HAP-1 (cell line): ENCODE measurements around the gene KIF2B.
"Not testable (repeated sequence)": the region's sequence is repeated elsewhere in the genome, so short reads cannot be mapped to it uniquely, and the experiment has no call there.

ENCODE experiments used
- DNase-seq, 2 experiments: peaks; one replicate each; pipeline ENCODE4 v3.0.0-alpha.2; 2016 to 2020; ENCODE audit warnings: low spot score in 2 of 2
- H3K27me3 ChIP-seq: fragments of 250-450 bp; sonication (Bioruptor Pico); 2 replicates; pipeline ENCODE4 v1.5.1; 2020; ENCODE audit warnings: low read depth, mild to moderate bottlenecking, moderate library complexity
- H3K36me3 ChIP-seq: fragments of 250-450 bp; sonication (Bioruptor Pico); replicated peaks from 2 replicates; pipeline ENCODE4 v1.5.1; 2020; ENCODE audit warnings: mild to moderate bottlenecking
- H3K4me1 ChIP-seq: fragments of 250-450 bp; sonication (Bioruptor Pico); 2 replicates; pipeline ENCODE4 v1.5.1; 2020; ENCODE audit warnings: mild to moderate bottlenecking
- H3K4me3 ChIP-seq: fragments of 250-450 bp; sonication (Bioruptor Pico); 2 replicates; pipeline ENCODE4 v1.5.1; 2020; ENCODE audit warnings: mild to moderate bottlenecking, moderate library complexity
- H3K9me3 ChIP-seq: fragments of 250-450 bp; sonication (Bioruptor Pico); 2 replicates; pipeline ENCODE4 v1.5.1; 2020; ENCODE audit warnings: mild to moderate bottlenecking, moderate library complexity
- in situ Hi-C: fragments of 300-500 bp; cut with MboI; formaldehyde crosslinking; loops from 3 replicates; pipeline ENCODE4 v1.14.3; 2020; ENCODE audit warnings: low sequenced_read_pairs, inconsistent platforms, mixed read lengths

The KIF2B gene

GRCh38 chr17:53834771-53835170 lies 12.0 kb downstream of the KIF2B start:
- H3K9me3 ChIP-seq, H3K4me1 ChIP-seq, H3K36me3 ChIP-seq, DNase-seq, H3K4me3 ChIP-seq, H3K27me3 ChIP-seq, in situ Hi-C loops: not testable (repeated sequence)

GRCh38 chr17:53837131-53837530 lies 14.4 kb downstream of the KIF2B start:
- no peaks in the 10 kb centered on the region for H3K4me1 ChIP-seq
- no peaks in the 10 kb centered on the region for H3K9me3 ChIP-seq
- H3K36me3 ChIP-seq, result no peaks in the 10 kb centered on the region
- in situ Hi-C loops, result no loop called here
- H3K4me3 ChIP-seq, result no peak overlapping the region
- H3K27me3 ChIP-seq, result no peaks in the 10 kb centered on the region
- no peak for DNase-seq

GRCh38 chr17:53844491-53845107 lies 21.9 kb downstream of the KIF2B start:
- no peaks in the 10 kb centered on the region for H3K9me3 ChIP-seq
- H3K4me1 ChIP-seq, result no peaks in the 10 kb centered on the region
- no peak overlapping the region for H3K4me3 ChIP-seq
- H3K36me3 ChIP-seq, result no peaks in the 10 kb centered on the region
- DNase-seq, result no peak
- in situ Hi-C loops, result no loop called here
- H3K27me3 ChIP-seq, result no peaks in the 10 kb centered on the region

GRCh38 chr17:53871128-53871527 lies 48.4 kb downstream of the KIF2B start:
- H3K27me3 ChIP-seq, H3K36me3 ChIP-seq, H3K9me3 ChIP-seq, in situ Hi-C loops, H3K4me3 ChIP-seq, H3K4me1 ChIP-seq, DNase-seq: not testable (repeated sequence)
